Esophagus muscularis mucosa (tissue), 4 donors: ENCODE data around the gene MADD. TPM values are rescaled to one million over a fixed set of nuclear protein-coding genes. Genes with fewer than 3 reads are reported as not detected.

Source experiments
- DNase-seq: peaks from one replicate; pipeline ENCODE4 v3.0.0-alpha.2; 2017; ENCODE audit errors: extremely low spot score
- H3K27ac ChIP-seq, 4 donors: fragments of 200-600 bp; sonication (generic); replicated peaks in 1 of 4; 1 replicate in 3 of 4; 2 replicates in 1 of 4; pipeline ENCODE4 v1.5.1; 2016 to 2019; ENCODE audit warnings: mild to moderate bottlenecking in 1 of 4
- H3K27me3 ChIP-seq, 4 donors: fragments of 200-600 bp; sonication (generic); one replicate each; pipeline versions ENCODE4 v1.5.1 to v1.6.0; 2016 to 2019
- H3K36me3 ChIP-seq, 4 donors: fragments of 200-600 bp; sonication (generic); one replicate each; pipeline ENCODE4 v1.5.1; 2016 to 2019
- H3K4me1 ChIP-seq, 4 donors: fragments of 200-600 bp; sonication (generic); one replicate each; pipeline ENCODE4 v1.5.1; 2016 to 2019
- H3K4me3 ChIP-seq, 4 donors: fragments of 200-600 bp; sonication (generic); 1 replicate in 2 of 4; 2 replicates in 2 of 4; pipeline ENCODE4 v1.5.1; 2016 to 2019; ENCODE audit warnings: mild to moderate bottlenecking in 4 of 4, moderate library complexity in 1 of 4
- H3K9me3 ChIP-seq, 4 donors: fragments of 200-600 bp; sonication (generic); 1 replicate in 3 of 4; 2 replicates in 1 of 4; pipeline ENCODE4 v1.5.1; 2016 to 2019
- EP300 ChIP-seq: sonication (generic); formaldehyde crosslinking; IDR thresholded peaks from one replicate; pipeline ENCODE4 v1.6.1; 2017; ENCODE audit warnings: antibody characterized with exemption
- POLR2A ChIP-seq: fragments of 450-650 bp; IDR thresholded peaks from one replicate; pipeline ENCODE4 v1.6.1; 2017; ENCODE audit warnings: antibody characterized with exemption, moderate library complexity, mild to moderate bottlenecking, low read depth
- POLR2AphosphoS5 ChIP-seq, 2 donors: sonication (generic); formaldehyde crosslinking; IDR thresholded peaks; one replicate each; pipeline ENCODE4 v1.6.1; 2017; ENCODE audit warnings: antibody characterized with exemption in 2 of 2
- WGBS: methylation state at CpG from one replicate; pipeline ENCODE4 v1.1.5; 2018; 5-methylcytosine and 5-hydroxymethylcytosine counted together
- intact Hi-C: fragments of 100-400 bp; cut with DNase I; formaldehyde crosslinking; loops from one replicate; pipeline ENCODE4 v1.15.1; 2023
- total RNA-seq, 4 donors: library from RNA; depleted of rRNA; stranded (reverse); fragments of >200 nt; gene quantifications; one replicate each; pipeline versions ENCODE4 v1.1.0 to v1.2.1, GENCODE V29; 2016
- TF ChIP-seq, protein P1 (sequence below), 3 experiments: fragments of 200-600 bp in 2 of 3; fragments of 450-650 bp in 1 of 3; sonication (generic) in 2 of 3; IDR thresholded peaks; one replicate each; pipeline ENCODE4 v1.5.1; 2017 to 2019; ENCODE audit warnings: antibody characterized with exemption in 3 of 3, mild to moderate bottlenecking in 2 of 3, moderate library complexity in 1 of 3

The MADD gene
- total RNA-seq, 4 donors from 2014 or later, result 27.8 to 35.4 (median 32.7) TPM

DNA sequence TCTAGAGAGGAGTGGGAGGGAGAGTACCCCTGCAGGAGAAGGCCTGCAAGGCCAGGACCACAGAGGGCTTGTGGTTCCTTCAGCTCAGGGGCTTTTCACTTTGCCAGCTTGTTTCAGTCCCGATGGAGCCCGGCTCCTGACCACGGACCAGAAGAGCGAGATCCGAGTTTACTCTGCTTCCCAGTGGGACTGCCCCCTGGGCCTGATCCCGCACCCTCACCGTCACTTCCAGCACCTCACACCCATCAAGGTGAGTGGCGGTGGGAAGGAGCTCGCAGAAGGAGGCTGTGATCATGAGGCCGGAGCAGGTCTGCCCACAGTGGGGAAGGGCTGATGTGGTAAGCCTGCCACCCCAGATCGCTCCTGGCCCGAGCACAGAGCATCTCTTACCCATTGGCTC, 34.8 kb upstream of the MADD start:
- TF ChIP-seq EP300 (no peak), POLR2AphosphoS5 (IDR thresholded peaks at IDR 0.05) (no peak), POLR2A (no peak)
- TF ChIP-seq, protein P1, sequence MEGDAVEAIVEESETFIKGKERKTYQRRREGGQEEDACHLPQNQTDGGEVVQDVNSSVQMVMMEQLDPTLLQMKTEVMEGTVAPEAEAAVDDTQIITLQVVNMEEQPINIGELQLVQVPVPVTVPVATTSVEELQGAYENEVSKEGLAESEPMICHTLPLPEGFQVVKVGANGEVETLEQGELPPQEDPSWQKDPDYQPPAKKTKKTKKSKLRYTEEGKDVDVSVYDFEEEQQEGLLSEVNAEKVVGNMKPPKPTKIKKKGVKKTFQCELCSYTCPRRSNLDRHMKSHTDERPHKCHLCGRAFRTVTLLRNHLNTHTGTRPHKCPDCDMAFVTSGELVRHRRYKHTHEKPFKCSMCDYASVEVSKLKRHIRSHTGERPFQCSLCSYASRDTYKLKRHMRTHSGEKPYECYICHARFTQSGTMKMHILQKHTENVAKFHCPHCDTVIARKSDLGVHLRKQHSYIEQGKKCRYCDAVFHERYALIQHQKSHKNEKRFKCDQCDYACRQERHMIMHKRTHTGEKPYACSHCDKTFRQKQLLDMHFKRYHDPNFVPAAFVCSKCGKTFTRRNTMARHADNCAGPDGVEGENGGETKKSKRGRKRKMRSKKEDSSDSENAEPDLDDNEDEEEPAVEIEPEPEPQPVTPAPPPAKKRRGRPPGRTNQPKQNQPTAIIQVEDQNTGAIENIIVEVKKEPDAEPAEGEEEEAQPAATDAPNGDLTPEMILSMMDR (IDR thresholded peaks at IDR 0.05), result no peak
- intact Hi-C loops, result no loop called here
- no peaks in the 10 kb centered on the region for H3K9me3 ChIP-seq
- DNase-seq, result no peak
- H3K4me1 ChIP-seq, result peaks cover 11 to 17% (median 13%) of the 10 kb centered on the region in 4 donors
- no peaks in the 10 kb centered on the region for H3K27me3 ChIP-seq
- peak overlapping the region in 3 of 4 donors; percentile 20 to 70 (median 53) for H3K27ac ChIP-seq
- H3K4me3 ChIP-seq, result no peak overlapping the region
- peaks cover 23 to 69% (median 29%) of the 10 kb centered on the region in 4 donors for H3K36me3 ChIP-seq
- WGBS, result 94% methylated on average over 10 of the region's 12 CpGs

DNA sequence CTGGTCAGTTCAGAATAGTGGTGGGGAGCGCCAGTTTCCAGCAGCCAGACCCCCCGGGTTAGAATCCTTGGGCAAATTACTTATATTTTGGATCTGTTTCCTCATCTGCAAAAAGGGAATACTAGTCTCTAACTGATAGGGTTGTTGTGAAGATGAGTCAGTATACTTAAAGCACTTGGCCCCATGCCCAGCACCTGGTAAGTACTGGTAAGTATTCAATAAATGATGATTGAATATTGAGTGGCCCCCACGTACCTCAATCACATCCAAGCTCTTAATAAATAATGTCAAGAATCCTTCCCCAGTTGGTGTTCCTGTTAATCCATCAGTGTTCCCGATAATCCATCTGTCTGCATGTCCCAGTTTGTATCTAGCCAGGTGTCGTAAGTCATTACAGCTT, 33.5 kb upstream of the MADD start:
- no peak overlapping the region for H3K27ac ChIP-seq
- intact Hi-C loops, result no loop called here
- peaks cover 11 to 17% (median 13%) of the 10 kb centered on the region in 4 donors for H3K4me1 ChIP-seq
- no peaks in the 10 kb centered on the region for H3K9me3 ChIP-seq
- no peak for TF ChIP-seq POLR2A
- no peak for TF ChIP-seq EP300
- TF ChIP-seq, protein P1 (IDR thresholded peaks at IDR 0.05), result no peak
- TF ChIP-seq POLR2AphosphoS5 (IDR thresholded peaks at IDR 0.05), result no peak
- no peak overlapping the region for H3K4me3 ChIP-seq
- H3K36me3 ChIP-seq, result peaks cover 27 to 72% (median 41%) of the 10 kb centered on the region in 4 donors
- no peaks in the 10 kb centered on the region for H3K27me3 ChIP-seq
- 89% methylated on average over 5 of the region's 5 CpGs for WGBS
- DNase-seq, result no peak

DNA sequence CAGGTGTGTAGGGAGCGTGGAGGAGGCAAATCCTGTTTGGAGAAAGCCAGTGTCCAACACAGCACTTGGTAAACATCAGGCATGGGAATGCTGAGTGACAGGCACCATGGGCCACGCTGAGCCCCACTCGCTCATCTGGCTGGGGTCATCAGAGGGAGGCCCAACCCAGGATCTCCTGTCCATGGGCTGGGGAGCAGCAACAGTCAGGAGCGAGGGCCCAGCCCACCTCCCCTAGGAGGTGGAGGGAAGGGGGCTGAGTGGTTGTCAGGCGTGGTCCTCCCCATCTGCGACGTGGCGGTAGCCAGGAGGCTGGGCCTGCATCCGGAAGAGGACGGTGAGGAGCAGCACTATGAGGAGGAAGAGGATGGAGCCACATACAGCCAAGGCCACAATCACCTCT, 30.1 kb upstream of the MADD start:
- no peak for TF ChIP-seq POLR2A
- TF ChIP-seq POLR2AphosphoS5 (IDR thresholded peaks at IDR 0.05), result no peak
- TF ChIP-seq EP300, result no peak
- TF ChIP-seq, protein P1 (IDR thresholded peaks at IDR 0.05), result no peak
- WGBS, result 97% methylated on average over 10 of the region's 10 CpGs
- intact Hi-C loops, result no loop called here
- Histone ChIP-seq H3K9me3 (no peaks in the 10 kb centered on the region), H3K27ac (no peak overlapping the region), H3K27me3 (no peaks in the 10 kb centered on the region), H3K4me3 (no peak overlapping the region), H3K4me1 (peaks cover 2 to 5% (median 4%) of the 10 kb centered on the region in 4 donors), H3K36me3 (peaks cover 47 to 80% (median 67%) of the 10 kb centered on the region in 4 donors)
- DNase-seq, result no peak

DNA sequence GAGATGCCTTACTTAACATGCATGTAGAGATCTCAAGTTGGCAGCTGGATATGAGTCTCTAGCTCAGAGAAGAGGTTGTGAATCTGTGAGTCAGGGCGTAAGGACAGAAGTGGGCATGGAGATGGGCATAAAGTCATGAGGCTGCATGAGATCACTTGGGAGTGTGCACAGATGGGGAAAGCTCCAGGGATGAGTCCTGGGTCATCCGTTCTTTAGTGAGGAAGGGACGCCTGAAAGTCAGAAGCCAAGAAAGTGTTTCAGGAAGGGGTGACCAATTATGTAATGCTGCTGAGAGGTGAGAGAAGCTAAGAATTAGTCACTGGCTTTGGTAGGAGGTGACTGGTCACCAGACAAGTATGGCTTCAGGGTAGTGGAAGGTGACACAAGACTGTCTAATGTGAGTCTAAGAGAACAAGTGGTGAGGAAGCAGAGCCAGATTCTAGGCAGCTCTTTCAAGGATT, 28.1 kb upstream of the MADD start:
- no peaks in the 10 kb centered on the region for H3K27me3 ChIP-seq
- H3K4me1 ChIP-seq, result peaks cover 0 to 10% (median 3%) of the 10 kb centered on the region in 4 donors
- no peak for DNase-seq
- no peaks in the 10 kb centered on the region for H3K9me3 ChIP-seq
- H3K27ac ChIP-seq, result no peak overlapping the region
- H3K36me3 ChIP-seq, result peaks cover 54 to 91% (median 84%) of the 10 kb centered on the region in 4 donors
- no peak overlapping the region for H3K4me3 ChIP-seq
- WGBS, result 73% methylated on average over 3 of the region's 3 CpGs
- intact Hi-C loops, result no loop called here
- TF ChIP-seq POLR2AphosphoS5 (IDR thresholded peaks at IDR 0.05), result no peak
- TF ChIP-seq POLR2A, result no peak
- TF ChIP-seq EP300, result no peak
- TF ChIP-seq, protein P1 (IDR thresholded peaks at IDR 0.05), result no peak
